Activated CD4-positive, alpha-beta T cell treated with anti-CD3 and anti-CD28 coated beads, Interleukin-2, amount 50 U/mL, for 24 hours (primary cell): ENCODE data around the gene TGFBR3L.
"Not testable (repeated sequence)": the region's sequence is repeated elsewhere in the genome, so short reads cannot be mapped to it uniquely, and the experiment has no call there.

ENCODE experiments used
- DNase-seq, 2 donors: peaks; one replicate each; pipeline ENCODE4 v3.0.0-alpha.2; 2020; ENCODE audit warnings: low read depth in 1 of 2, low spot score in 1 of 2

TGFBR3L gene

GRCh38 chr19:7879111-7879807 is 35.4 kb upstream of the TGFBR3L start:
- no peak for DNase-seq

GRCh38 chr19:7879836-7880235 is 34.8 kb upstream of the TGFBR3L start:
- no peak for DNase-seq

GRCh38 chr19:7881910-7882309 is 32.7 kb upstream of the TGFBR3L start:
- no peak for DNase-seq

- DNase-seq, result no peak
These were observed 31.5 kb upstream of the TGFBR3L start for GRCh38 chr19:7883105-7883504.

- no peak for DNase-seq
These were observed 30.6 kb upstream of the TGFBR3L start for GRCh38 chr19:7883796-7884570.

- no peak for DNase-seq
These were observed 28.8 kb upstream of the TGFBR3L start for GRCh38 chr19:7885818-7886217.

GRCh38 chr19:7887408-7888144 is 27.1 kb upstream of the TGFBR3L start:
- DNase-seq, result no peak

GRCh38 chr19:7888145-7888825 is 26.3 kb upstream of the TGFBR3L start, which contains the start of gene LRRC8E:
Gene LRRC8E, plus strand, starts transcription at chr19:7888510. Its CDS starts 7,094 bp downstream, at chr19:7895604.
- no peak for DNase-seq

- no peak for DNase-seq
These were observed 25.8 kb upstream of the TGFBR3L start for GRCh38 chr19:7888826-7889217.

- DNase-seq, result not testable (repeated sequence)
These were observed 21.1 kb upstream of the TGFBR3L start for GRCh38 chr19:7893362-7894101.

- no peak for DNase-seq
These were observed 19.9 kb upstream of the TGFBR3L start for GRCh38 chr19:7894612-7895309.

- no peak for DNase-seq
These were observed 19.1 kb upstream of the TGFBR3L start for GRCh38 chr19:7895565-7895964.

- no peak for DNase-seq
These were observed 17.3 kb upstream of the TGFBR3L start for GRCh38 chr19:7897292-7897691.

GRCh38 chr19:7898967-7899366 is 15.7 kb upstream of the TGFBR3L start:
- no peak for DNase-seq

GRCh38 chr19:7899751-7900378 is 14.8 kb upstream of the TGFBR3L start:
- no peak for DNase-seq

GRCh38 chr19:7900401-7900870 is 14.2 kb upstream of the TGFBR3L start:
- no peak for DNase-seq

- no peak for DNase-seq
These were observed 13.7 kb upstream of the TGFBR3L start for GRCh38 chr19:7900931-7901330.

GRCh38 chr19:7901337-7901736 is 13.3 kb upstream of the TGFBR3L start:
- DNase-seq, result no peak

GRCh38 chr19:7902796-7903243 is 11.8 kb upstream of the TGFBR3L start:
- DNase-seq, result no peak
